H1 (cell line): ENCODE measurements around the gene VWA1. TPM values are rescaled to one million over a fixed set of nuclear protein-coding genes. Genes with fewer than 3 reads are reported as not detected.
A peak's percentile ranks its signal among the peaks of the same experiment; 100 is the strongest.

Experiments
- ASH2L ChIP-seq: fragments of 200-600, 300-600 bp; sonication (generic); IDR thresholded peaks from one replicate; pipeline ENCODE4 v1.7.1; 2017; ENCODE audit warnings: low read length
- RAD21 ChIP-seq, 2 experiments: IDR thresholded peaks in 1 of 2; conservative IDR thresholded peaks in 1 of 2; 2 replicates each; pipeline ENCODE4 v1.6.1; 2011; ENCODE audit warnings: low read depth in 2 of 2, low read length in 2 of 2, improper control_type of control experiment in 1 of 2, inconsistent platforms in 1 of 2, mild to moderate bottlenecking in 1 of 2, moderate library complexity in 1 of 2
- polyA plus RNA-seq, 7 experiments: library from polyadenylated mRNA; depleted of rRNA in 3 of 7; stranded (reverse) in 5 of 7; unstranded in 2 of 7; fragments of >200 nt in 5 of 7; fragments of 200-250 nt in 2 of 7; gene quantifications; 1 replicate in 5 of 7; 2 replicates in 1 of 7; 4 replicates in 1 of 7; pipeline versions ENCODE4 v1.2.1 to v1.2.3, GENCODE V29; 2011 to 2013; ENCODE audit warnings: missing spikeins in 2 of 7, mixed read lengths in 2 of 7
- total RNA-seq: library from RNA; stranded (reverse); fragmentation: NEBNext Ultra II Directional; extraction: Animal tissue kit (Norgen Biotek cat#: 25700); gene quantifications from 2 replicates; pipeline ENCODE4 v1.2.1, GENCODE V29; 2021

Gene VWA1
- total and polyA plus RNA-seq, 2 of the 8 experiments (the other 6 are each of a cell fraction or from before 2014, with no cell fraction given) = 16.0 to 36.6 TPM

GRCh38 chr1:1398677-1399186, 36.8 kb upstream of the VWA1 start (continued):
- TF ChIP-seq ASH2L = peak; percentile 42
- no peak for TF ChIP-seq RAD21 (IDR thresholded peaks at IDR 0.05 in 1 of 2, conservative IDR thresholded peaks at IDR 0.05 in 1 of 2; ENCODE audit: low read depth in 2 of 2, low read length in 2 of 2)
- TF ChIP-seq, all 59 proteins: peak for 3
